OCI-LY1 (cell line): Measurements from ENCODE around the gene CRYGD.

Source experiments
- H2AFZ ChIP-seq: fragments of 200-600 bp; sonication (generic), shearing (Covaris generic); 2 replicates; pipeline ENCODE4 v1.6.0; 2014; ENCODE audit warnings: antibody characterized with exemption, mild to moderate bottlenecking, low read length
- H3F3A ChIP-seq: fragments of 200-600 bp; sonication (generic), shearing (Covaris generic); 2 replicates; pipeline ENCODE4 v1.6.0; 2014; ENCODE audit warnings: mild to moderate bottlenecking, antibody characterized with exemption, low read length, moderate library complexity; ENCODE audit not compliant: insufficient read depth
- H3K27ac ChIP-seq: fragments of 200-600 bp; sonication (generic); 2 replicates; pipeline ENCODE4 v1.5.1; 2014; ENCODE audit warnings: low read length, mixed run types, mild to moderate bottlenecking, low read depth; ENCODE audit not compliant: poor library complexity, severe bottlenecking
- H3K27me3 ChIP-seq: fragments of 200-600 bp; sonication (generic); 2 replicates; pipeline ENCODE4 v1.6.0; 2014; ENCODE audit warnings: antibody characterized with exemption, mild to moderate bottlenecking, low read length, moderate library complexity; ENCODE audit not compliant: insufficient read depth
- H3K36me3 ChIP-seq: fragments of 200-600 bp; sonication (generic); 2 replicates; pipeline ENCODE4 v1.6.1; 2014; ENCODE audit warnings: mild to moderate bottlenecking, antibody characterized with exemption, low read length, moderate library complexity, mixed read lengths; ENCODE audit not compliant: insufficient read depth
- H3K4me1 ChIP-seq: fragments of 200-600 bp; sonication (generic); 2 replicates; pipeline ENCODE4 v1.5.1; 2014; ENCODE audit warnings: mild to moderate bottlenecking, low read length, moderate library complexity; ENCODE audit not compliant: insufficient read depth, severe bottlenecking
- H3K4me2 ChIP-seq: fragments of 200-600 bp; sonication (generic), shearing (Covaris generic); 2 replicates; pipeline ENCODE4 v1.6.1; 2014; ENCODE audit warnings: low read length
- H3K4me3 ChIP-seq: fragments of 200-600 bp; sonication (generic); 2 replicates; pipeline ENCODE4 v1.5.1; 2014; ENCODE audit warnings: low read length, low read depth, mild to moderate bottlenecking, mixed read lengths; ENCODE audit not compliant: poor library complexity, severe bottlenecking
- H3K79me2 ChIP-seq: fragments of 200-600 bp; shearing (Covaris generic); 2 replicates; pipeline ENCODE4 v1.6.1; 2016; ENCODE audit warnings: mixed run types, low read length, mixed read lengths; ENCODE audit not compliant: insufficient read depth
- H3K9ac ChIP-seq: fragments of 200-600 bp; sonication (generic), shearing (Covaris generic); 2 replicates; pipeline ENCODE4 v1.6.1; 2014; ENCODE audit warnings: mild to moderate bottlenecking, low read length, mixed read lengths
- H3K9me2 ChIP-seq: fragments of 200-600 bp; sonication (generic), shearing (Covaris generic); 2 replicates; pipeline ENCODE4 v1.6.1; 2014; ENCODE audit warnings: low read depth, mild to moderate bottlenecking, low read length, mixed read lengths
- H3K9me3 ChIP-seq: fragments of 200-600 bp; shearing (Covaris generic); 2 replicates; pipeline ENCODE4 v1.6.1; 2014; ENCODE audit warnings: low read length, mixed read lengths
- H4K20me1 ChIP-seq: fragments of 200-600 bp; sonication (generic), shearing (Covaris generic); 2 replicates; pipeline ENCODE4 v1.6.0; 2016; ENCODE audit warnings: mild to moderate bottlenecking, low read length; ENCODE audit not compliant: insufficient read depth
- EZH2 ChIP-seq: fragments of 200-600 bp; sonication (generic), shearing (Covaris generic); IDR thresholded peaks from 2 replicates; pipeline ENCODE4 v1.8.0; 2017; ENCODE audit warnings: borderline replicate concordance, mixed run types, mild to moderate bottlenecking, antibody characterized with exemption, low read length, moderate library complexity, mixed read lengths
- TF ChIP-seq, protein P1 (sequence below): fragments of 200-600 bp; sonication (generic), shearing (Covaris generic); IDR thresholded peaks from 2 replicates; pipeline ENCODE4 v1.5.1; 2017; ENCODE audit warnings: mild to moderate bottlenecking, antibody characterized with exemption, low read length, moderate library complexity, mixed read lengths

CRYGD gene

DNA sequence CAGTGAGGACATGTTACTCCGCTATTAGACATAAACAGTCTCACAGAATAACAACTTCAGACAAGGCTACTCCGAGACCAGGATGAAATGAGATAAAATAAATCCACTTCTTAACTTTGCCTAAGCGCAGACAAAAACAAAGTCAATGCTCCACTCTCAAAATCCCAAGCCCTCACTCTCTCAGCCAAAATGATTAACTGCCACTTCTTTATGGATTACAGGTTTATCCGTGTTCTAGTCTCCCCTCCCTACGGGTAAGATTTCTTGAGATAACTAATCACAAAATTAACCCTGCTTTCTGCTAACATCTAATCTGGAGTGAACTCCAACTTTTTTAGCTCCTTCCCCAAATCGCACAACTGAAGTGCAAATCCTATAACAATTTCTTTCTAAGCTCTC lies 6.4 kb upstream of the CRYGD start:
- H3K4me3 ChIP-seq, result no peak overlapping the region
- TF ChIP-seq, protein P1, sequence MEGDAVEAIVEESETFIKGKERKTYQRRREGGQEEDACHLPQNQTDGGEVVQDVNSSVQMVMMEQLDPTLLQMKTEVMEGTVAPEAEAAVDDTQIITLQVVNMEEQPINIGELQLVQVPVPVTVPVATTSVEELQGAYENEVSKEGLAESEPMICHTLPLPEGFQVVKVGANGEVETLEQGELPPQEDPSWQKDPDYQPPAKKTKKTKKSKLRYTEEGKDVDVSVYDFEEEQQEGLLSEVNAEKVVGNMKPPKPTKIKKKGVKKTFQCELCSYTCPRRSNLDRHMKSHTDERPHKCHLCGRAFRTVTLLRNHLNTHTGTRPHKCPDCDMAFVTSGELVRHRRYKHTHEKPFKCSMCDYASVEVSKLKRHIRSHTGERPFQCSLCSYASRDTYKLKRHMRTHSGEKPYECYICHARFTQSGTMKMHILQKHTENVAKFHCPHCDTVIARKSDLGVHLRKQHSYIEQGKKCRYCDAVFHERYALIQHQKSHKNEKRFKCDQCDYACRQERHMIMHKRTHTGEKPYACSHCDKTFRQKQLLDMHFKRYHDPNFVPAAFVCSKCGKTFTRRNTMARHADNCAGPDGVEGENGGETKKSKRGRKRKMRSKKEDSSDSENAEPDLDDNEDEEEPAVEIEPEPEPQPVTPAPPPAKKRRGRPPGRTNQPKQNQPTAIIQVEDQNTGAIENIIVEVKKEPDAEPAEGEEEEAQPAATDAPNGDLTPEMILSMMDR, result no peak
- no peak for TF ChIP-seq EZH2
- H4K20me1 ChIP-seq, result no peaks in the 10 kb centered on the region
- H3K79me2 ChIP-seq, result no peaks in the 10 kb centered on the region
- no peak overlapping the region for H3K9ac ChIP-seq
- no peak overlapping the region for H3K27ac ChIP-seq
- H3K9me2 ChIP-seq, result no peaks in the 10 kb centered on the region
- H3F3A ChIP-seq, result no peaks in the 10 kb centered on the region
- no peaks in the 10 kb centered on the region for H3K4me1 ChIP-seq
- no peaks in the 10 kb centered on the region for H3K27me3 ChIP-seq
- H3K4me2 ChIP-seq, result no peak overlapping the region
- H3K36me3 ChIP-seq, result no peaks in the 10 kb centered on the region
- H2AFZ ChIP-seq, result no peak overlapping the region
- no peaks in the 10 kb centered on the region for H3K9me3 ChIP-seq

- no peaks in the 10 kb centered on the region for H3K36me3 ChIP-seq
- H3K9ac ChIP-seq, result no peak within 1 kb of the TSS
- H3K27me3 ChIP-seq, result no peaks in the 10 kb centered on the region
- H3K9me2 ChIP-seq, result no peaks in the 10 kb centered on the region
- no peaks in the 10 kb centered on the region for H3K9me3 ChIP-seq
- no peaks in the 10 kb centered on the region for H3F3A ChIP-seq
- no peak within 1 kb of the TSS for H3K27ac ChIP-seq
- H3K4me2 ChIP-seq, result no peak within 1 kb of the TSS
- H2AFZ ChIP-seq, result no peak within 1 kb of the TSS
- H3K4me1 ChIP-seq, result no peaks in the 10 kb centered on the region
- TF ChIP-seq, protein P1, result no peak
- no peak for TF ChIP-seq EZH2
- H4K20me1 ChIP-seq, result no peaks in the 10 kb centered on the region
- no peaks in the 10 kb centered on the region for H3K79me2 ChIP-seq
- no peak within 1 kb of the TSS for H3K4me3 ChIP-seq
Measured at GRCh38 chr2:208129744-208130711, 5.7 kb upstream of the CRYGD start, which contains the start of gene CRYGC. Gene CRYGC (minus strand): TSS chr2:208129828. CDS start chr2:208129792, 36 bp downstream.

DNA sequence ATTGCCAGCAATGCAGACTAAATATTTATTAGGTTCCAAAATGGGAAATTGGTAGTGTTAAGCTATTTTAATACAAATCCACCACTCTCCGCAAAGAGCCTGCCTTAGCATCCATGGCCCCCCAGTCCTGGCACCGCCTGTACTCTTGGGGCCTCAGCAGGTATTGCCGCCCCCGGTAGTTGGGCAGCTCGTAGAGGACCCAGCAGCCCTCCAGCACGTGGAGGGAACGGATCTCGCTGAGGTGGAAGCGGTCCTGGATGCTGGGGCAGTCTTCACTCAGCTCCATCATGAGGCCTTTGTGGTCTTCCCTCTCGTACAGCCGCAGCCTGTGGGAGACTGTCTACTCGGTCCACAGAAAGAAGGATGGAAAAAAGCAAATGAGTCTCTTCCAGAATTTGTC lies 3.8 kb upstream of the CRYGD start:
- Histone ChIP-seq H3K27me3 (no peaks in the 10 kb centered on the region), H2AFZ (no peak overlapping the region), H3F3A (no peaks in the 10 kb centered on the region), H3K4me3 (no peak overlapping the region), H3K36me3 (no peaks in the 10 kb centered on the region), H3K4me1 (no peaks in the 10 kb centered on the region), H3K27ac (no peak overlapping the region), H3K9ac (no peak overlapping the region), H3K79me2 (no peaks in the 10 kb centered on the region), H3K9me2 (no peaks in the 10 kb centered on the region), H3K9me3 (no peaks in the 10 kb centered on the region), H3K4me2 (no peak overlapping the region), H4K20me1 (no peaks in the 10 kb centered on the region)
- TF ChIP-seq EZH2, result no peak
- TF ChIP-seq, protein P1, result no peak
